ENCODE measurements around the gene ATPAF1.
A peak's percentile ranks its signal among the peaks of the same experiment; 100 is the strongest.

ATPAF1 gene

DNA sequence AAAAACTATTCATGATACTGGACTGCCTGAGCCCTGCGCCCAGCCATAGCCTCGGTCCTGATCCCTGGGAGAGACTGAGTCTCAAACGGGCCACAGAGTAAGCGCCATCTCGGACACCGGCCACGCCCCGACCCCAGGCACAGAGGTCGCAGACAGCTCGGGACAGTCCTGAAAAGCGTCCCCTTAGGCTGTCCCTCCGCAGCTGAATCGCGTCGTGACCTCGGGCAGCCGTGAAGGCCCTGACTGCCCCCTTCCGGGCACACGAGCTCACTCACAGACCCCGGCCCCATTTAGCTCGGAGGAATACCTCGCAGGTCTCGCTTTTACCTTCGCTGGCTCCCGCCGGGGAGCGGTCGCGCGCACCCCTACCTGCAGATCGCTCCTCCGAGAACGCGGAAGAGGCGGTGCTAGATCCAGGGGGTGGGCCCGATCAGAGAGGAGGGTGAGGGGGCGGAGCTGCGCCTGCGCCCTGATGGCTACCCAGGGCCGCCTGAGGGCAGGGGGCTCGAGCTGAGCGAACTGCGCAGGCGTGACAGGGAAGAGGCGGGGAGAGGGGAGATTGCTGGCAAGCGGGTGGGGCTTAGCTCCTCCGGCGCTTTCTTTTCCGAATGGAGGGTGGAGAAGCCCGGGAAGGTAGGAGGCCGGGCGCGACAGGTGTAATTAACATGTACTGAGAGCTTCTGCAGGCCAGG, 64.2 kb downstream of the ATPAF1 start, which contains the start of gene MKNK1:
MKNK1 (minus strand) TSS at position 411 of the 692 bp plus-strand sequence. CDS start 20,941 bp downstream, outside the sequence.
- TF ChIP-seq, protein P1, sequence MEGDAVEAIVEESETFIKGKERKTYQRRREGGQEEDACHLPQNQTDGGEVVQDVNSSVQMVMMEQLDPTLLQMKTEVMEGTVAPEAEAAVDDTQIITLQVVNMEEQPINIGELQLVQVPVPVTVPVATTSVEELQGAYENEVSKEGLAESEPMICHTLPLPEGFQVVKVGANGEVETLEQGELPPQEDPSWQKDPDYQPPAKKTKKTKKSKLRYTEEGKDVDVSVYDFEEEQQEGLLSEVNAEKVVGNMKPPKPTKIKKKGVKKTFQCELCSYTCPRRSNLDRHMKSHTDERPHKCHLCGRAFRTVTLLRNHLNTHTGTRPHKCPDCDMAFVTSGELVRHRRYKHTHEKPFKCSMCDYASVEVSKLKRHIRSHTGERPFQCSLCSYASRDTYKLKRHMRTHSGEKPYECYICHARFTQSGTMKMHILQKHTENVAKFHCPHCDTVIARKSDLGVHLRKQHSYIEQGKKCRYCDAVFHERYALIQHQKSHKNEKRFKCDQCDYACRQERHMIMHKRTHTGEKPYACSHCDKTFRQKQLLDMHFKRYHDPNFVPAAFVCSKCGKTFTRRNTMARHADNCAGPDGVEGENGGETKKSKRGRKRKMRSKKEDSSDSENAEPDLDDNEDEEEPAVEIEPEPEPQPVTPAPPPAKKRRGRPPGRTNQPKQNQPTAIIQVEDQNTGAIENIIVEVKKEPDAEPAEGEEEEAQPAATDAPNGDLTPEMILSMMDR (IDR thresholded peaks at IDR 0.05; ENCODE audit: low read depth, low read length): peak; percentile 20
- DNase-seq (ENCODE audit: extremely low read depth, low read depth): peak; percentile 81

DNA sequence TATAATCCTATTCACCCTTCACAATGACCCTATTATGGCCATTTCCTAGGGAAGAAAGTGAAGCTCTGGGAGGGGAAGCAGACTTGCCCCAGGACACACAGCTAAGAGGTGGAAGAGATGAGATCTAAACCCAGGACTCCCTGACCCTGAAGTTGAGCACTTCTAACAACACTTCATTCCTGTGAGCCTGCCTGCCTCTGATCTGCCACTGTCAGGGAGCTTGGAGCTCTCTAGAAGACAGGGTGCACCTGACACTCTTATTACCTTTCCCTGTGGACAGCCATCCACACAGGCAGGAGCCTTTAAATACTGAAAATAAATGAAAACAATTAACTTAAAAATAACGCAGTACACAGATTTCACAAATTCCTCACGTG, 64.7 kb downstream of the ATPAF1 start:
- DNase-seq (ENCODE audit: extremely low read depth, low read depth): no peak

DNA sequence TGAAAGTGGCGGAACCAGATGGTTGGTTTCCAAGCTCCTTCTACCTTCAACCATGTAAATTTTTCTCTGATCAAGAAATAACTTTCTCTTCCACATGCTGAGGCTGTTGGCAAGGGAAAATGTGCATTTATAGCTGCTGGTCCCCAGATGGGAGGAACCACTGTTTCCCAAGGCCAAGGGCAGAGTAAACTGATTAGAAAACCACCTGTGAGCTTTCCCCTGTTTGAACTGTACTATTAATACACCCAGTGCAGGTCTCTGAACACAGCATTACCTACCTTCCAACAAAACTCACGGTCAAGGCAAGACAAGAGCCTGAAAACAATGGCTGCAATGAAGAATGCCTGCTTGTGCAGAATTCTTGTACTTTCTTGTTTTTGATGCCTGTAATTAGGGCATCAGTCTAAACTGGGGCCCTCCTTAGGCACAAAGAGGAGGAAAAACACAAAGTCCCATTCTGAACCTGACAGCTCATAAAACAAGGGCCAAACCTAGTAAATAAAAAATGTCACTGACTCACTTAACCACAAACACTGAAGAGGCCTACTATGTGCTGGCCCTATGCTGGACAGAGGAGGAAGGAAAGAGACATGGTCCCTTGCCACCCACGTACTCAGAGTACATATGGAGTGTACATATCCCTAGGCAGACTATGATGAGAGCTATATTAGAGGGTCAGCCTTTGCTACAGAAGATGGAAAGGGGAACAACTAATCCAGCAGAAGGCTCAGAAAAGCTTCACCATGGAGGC, 66.7 kb downstream of the ATPAF1 start:
- TF ChIP-seq, protein P1 (IDR thresholded peaks at IDR 0.05; ENCODE audit: low read depth, low read length): no peak
- DNase-seq (ENCODE audit: extremely low read depth, low read depth): no peak

More for the DNA sequence above, 64.7 kb downstream of the ATPAF1 start:
- TF ChIP-seq, protein P1 (IDR thresholded peaks at IDR 0.05; ENCODE audit: low read depth, low read length): no peak

DNA sequence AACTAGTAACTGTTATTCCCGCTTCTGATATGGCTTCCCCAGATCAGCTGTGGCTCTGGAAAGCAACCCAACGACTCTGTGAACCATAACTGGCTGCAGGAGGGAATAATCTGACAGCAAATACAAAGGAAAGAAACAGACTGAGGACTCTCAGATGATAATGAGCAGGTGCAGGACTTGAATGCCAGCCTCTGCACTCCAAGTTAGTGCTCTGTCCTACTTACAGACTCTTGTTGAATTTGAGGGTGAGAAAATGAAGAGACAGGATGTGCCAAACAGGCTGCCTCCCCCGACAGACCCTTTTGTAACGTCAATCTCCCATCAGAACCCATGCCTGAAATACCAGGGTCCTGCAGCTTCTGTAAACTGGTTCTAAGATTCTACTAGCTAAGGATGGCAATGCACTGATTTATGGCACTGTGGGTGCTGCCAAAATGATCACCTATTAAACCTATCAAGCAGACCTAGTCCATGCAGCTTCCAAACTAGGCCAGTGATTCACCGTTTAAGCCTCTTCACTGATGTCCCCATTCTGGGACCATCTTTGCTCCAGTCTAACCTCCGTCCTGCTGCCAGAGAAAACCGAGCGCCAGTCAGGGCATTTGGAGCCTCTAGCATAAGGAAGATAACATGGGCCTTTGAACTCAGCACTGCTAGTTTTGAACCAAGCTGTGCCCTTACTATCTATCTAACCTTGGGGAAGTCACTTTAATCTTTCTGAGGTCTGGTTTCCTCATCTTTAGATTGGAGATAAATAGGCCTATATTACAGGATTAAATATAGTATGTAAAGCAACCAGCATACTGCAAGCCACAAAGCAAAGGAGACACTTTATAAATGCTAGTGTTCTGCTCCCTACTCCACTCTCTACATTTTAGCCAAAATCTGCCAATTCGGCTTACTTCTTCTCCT, 68.8 kb downstream of the ATPAF1 start:
- no peak for DNase-seq (ENCODE audit: extremely low read depth, low read depth)
- TF ChIP-seq, protein P1 (IDR thresholded peaks at IDR 0.05; ENCODE audit: low read depth, low read length): no peak

GRCh38 chr1:46596846-46597245, 71.3 kb downstream of the ATPAF1 start:
- TF ChIP-seq, protein P1 (IDR thresholded peaks at IDR 0.05; ENCODE audit: low read depth, low read length): no peak
- DNase-seq (ENCODE audit: extremely low read depth, low read depth): no peak

DNA sequence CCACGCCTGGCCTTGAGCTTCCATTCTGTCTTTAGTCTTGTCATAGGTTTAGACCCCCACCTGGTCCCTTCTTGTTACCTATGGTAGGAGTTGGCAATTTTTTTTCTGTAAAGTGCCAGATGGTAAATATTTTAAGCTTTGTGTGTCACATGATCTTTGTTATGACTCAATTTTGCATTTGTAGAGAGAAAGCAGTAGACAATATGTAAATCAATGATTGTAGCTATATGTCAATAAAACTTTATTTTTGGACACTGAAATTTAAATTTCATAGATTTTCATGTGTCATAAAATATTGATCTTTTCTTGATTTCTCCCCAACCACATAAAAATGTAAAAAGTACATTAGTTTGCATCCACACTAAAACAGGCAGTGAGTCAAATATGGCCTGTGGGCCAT, 72.1 kb downstream of the ATPAF1 start:
- DNase-seq (ENCODE audit: extremely low read depth, low read depth): no peak

More for the DNA sequence above, 72.1 kb downstream of the ATPAF1 start:
- TF ChIP-seq, protein P1 (IDR thresholded peaks at IDR 0.05; ENCODE audit: low read depth, low read length): no peak

Measured in AG09319 (cell line).